GM12878 (cell line): ENCODE measurements around the gene ZNF618. TPM values are rescaled to one million over a fixed set of nuclear protein-coding genes. Genes with fewer than 3 reads are reported as not detected.

Experiments used
- ATAC-seq: fragments of 200-7000 bp; cut with Tn5 transposase; 3 replicates; pipeline ENCODE4 v1.9.1; 2020; ENCODE audit warnings: mild to moderate bottlenecking, moderate library complexity
- BruUV-seq: library from RNA; stranded (reverse); fragments of 400-500 nt; replicated peaks from 2 replicates; lab custom pipeline; 2021; lab: Mats Ljungman, UMichigan
- CTCF ChIA-PET: fragments of 300-600 bp; sonication (Branson Sonifier 250); formaldehyde crosslinking; extraction: SDS; loops from one replicate; lab custom pipeline; 2021; ENCODE audit warnings: inconsistent platforms; lab: Yijun Ruan, JAX
- POLR2A ChIA-PET: fragments of 350-600 bp; formaldehyde crosslinking; extraction: SDS; loops from one replicate; lab custom pipeline; 2021; ENCODE audit warnings: inconsistent platforms; lab: Charles Lee
- RAD21 ChIA-PET: fragments of 300-600 bp; sonication (Branson Sonifier 250); formaldehyde crosslinking; loops from one replicate; lab custom pipeline; 2023; ENCODE audit warnings: antibody characterized with exemption; ENCODE audit not compliant: unreplicated experiment; lab: Charles Lee
- SMC1A ChIA-PET: fragments of 300-600 bp; sonication (Branson Sonifier 250); formaldehyde crosslinking; loops from one replicate; lab custom pipeline; 2023; ENCODE audit not compliant: unreplicated experiment, uncharacterized antibody; lab: Charles Lee
- DNase-seq: peaks from one replicate; pipeline ENCODE4 v3.0.0-alpha.2; 2011; ENCODE audit warnings: low read depth, low spot score
- FAIRE-seq: peaks from 3 replicates; lab custom pipeline; 2011; peaks lifted over from hg19 to GRCh38; lab: Jason Lieb, UNC
- H2AFZ ChIP-seq: 2 replicates; pipeline ENCODE4 v1.6.0; 2011; ENCODE audit warnings: low read depth, low read length, control low read depth; ENCODE audit not compliant: control insufficient read depth
- H3K27ac ChIP-seq: 2 replicates; pipeline ENCODE4 v1.5.1; 2011; ENCODE audit warnings: control low read depth; ENCODE audit not compliant: control insufficient read depth, insufficient read depth
- H3K27me3 ChIP-seq, 2 experiments: replicated peaks in 1 of 2; 2 replicates each; pipeline versions ENCODE4 v1.6.0 to v1.6.1; 2011; ENCODE audit warnings: low read length in 1 of 2; ENCODE audit not compliant: control insufficient read depth in 2 of 2, insufficient read depth in 2 of 2
- H3K36me3 ChIP-seq, 2 experiments: 2 replicates each; pipeline ENCODE4 v1.5.1; 2011; ENCODE audit warnings: low read length in 1 of 2; ENCODE audit not compliant: control insufficient read depth in 2 of 2, insufficient read depth in 2 of 2
- H3K4me1 ChIP-seq: 2 replicates; pipeline ENCODE4 v1.6.1; 2011; ENCODE audit warnings: mild to moderate bottlenecking, low read length, moderate library complexity, mixed read lengths; ENCODE audit not compliant: control insufficient read depth, insufficient read depth
- H3K4me2 ChIP-seq: 2 replicates; pipeline ENCODE4 v1.6.0; 2011; ENCODE audit warnings: control low read depth; ENCODE audit not compliant: control insufficient read depth, insufficient read depth
- H3K4me3 ChIP-seq: fragments of 200-600 bp; sonication (generic); 2 replicates; pipeline ENCODE4 v1.5.1; 2016
- H3K79me2 ChIP-seq: 2 replicates; pipeline ENCODE4 v1.6.0; 2011; ENCODE audit warnings: low read length; ENCODE audit not compliant: control insufficient read depth, insufficient read depth
- H3K9ac ChIP-seq: 2 replicates; pipeline ENCODE4 v1.8.0; 2011; ENCODE audit warnings: low read length, control low read depth, mixed read lengths; ENCODE audit not compliant: control insufficient read depth, insufficient read depth
- H3K9me3 ChIP-seq: replicated peaks from 3 replicates; pipeline ENCODE4 v1.5.1; 2011; ENCODE audit warnings: mild to moderate bottlenecking, low read length; ENCODE audit not compliant: control insufficient read depth, insufficient read depth
- H4K20me1 ChIP-seq: 2 replicates; pipeline ENCODE4 v1.6.0; 2011; ENCODE audit not compliant: control insufficient read depth, insufficient read depth
- BCL11A ChIP-seq: IDR thresholded peaks from 2 replicates; pipeline ENCODE4 v1.6.1; 2011; ENCODE audit warnings: low read depth, low read length
- CEBPB ChIP-seq, 2 experiments: fragments of 150-350 bp in 1 of 2; IDR thresholded peaks; 2 replicates each; pipeline ENCODE4 v1.6.1; 2012 to 2014; ENCODE audit warnings: low read depth in 2 of 2, low read length in 2 of 2, borderline replicate concordance in 1 of 2, inconsistent platforms in 1 of 2
- CREB1 ChIP-seq: IDR thresholded peaks from 2 replicates; pipeline ENCODE4 v1.6.1; 2012; ENCODE audit warnings: low read depth, mild to moderate bottlenecking, inconsistent platforms
- KDM1A ChIP-seq: fragments of 200-600 bp; sonication (generic); IDR thresholded peaks from 2 replicates; pipeline ENCODE4 v1.6.1; 2016; ENCODE audit warnings: borderline replicate concordance
- MEF2A ChIP-seq: IDR thresholded peaks from 2 replicates; pipeline ENCODE4 v1.6.1; 2011; ENCODE audit warnings: low read depth, mild to moderate bottlenecking, low read length, moderate library complexity; ENCODE audit not compliant: insufficient read depth
- NR2F1 ChIP-seq: fragments of 450-650 bp; conservative IDR thresholded peaks from 2 replicates; pipeline ENCODE4 v1.6.1; 2017; ENCODE audit warnings: mild to moderate bottlenecking
- POU2F2 ChIP-seq: IDR thresholded peaks from 3 replicates; pipeline ENCODE4 v1.6.1; 2011; ENCODE audit warnings: low read depth, mild to moderate bottlenecking, low read length, borderline replicate concordance
- RELA ChIP-seq: fragments of 450-650 bp; IDR thresholded peaks from 2 replicates; pipeline ENCODE4 v1.8.0; 2014; ENCODE audit warnings: borderline replicate concordance; ENCODE audit not compliant: partially characterized antibody
- RUNX3 ChIP-seq: IDR thresholded peaks from 2 replicates; pipeline ENCODE4 v1.6.1; 2012; ENCODE audit warnings: low read length, inconsistent platforms
- SMAD1 ChIP-seq: fragments of 450-650 bp; IDR thresholded peaks from 2 replicates; pipeline ENCODE4 v1.6.1; 2018; ENCODE audit warnings: mild to moderate bottlenecking, low read depth; ENCODE audit not compliant: partially characterized antibody
- SMARCA5 ChIP-seq: fragments of 450-650 bp; IDR thresholded peaks from 2 replicates; pipeline ENCODE4 v1.6.1; 2017; ENCODE audit warnings: mild to moderate bottlenecking
- TARDBP ChIP-seq: IDR thresholded peaks from 2 replicates; pipeline ENCODE4 v1.6.1; 2016; ENCODE audit warnings: borderline replicate concordance
- TCF12 ChIP-seq: IDR thresholded peaks from 2 replicates; pipeline ENCODE4 v1.6.1; 2011; ENCODE audit warnings: low read depth, mild to moderate bottlenecking, low read length
- TCF3 ChIP-seq: IDR thresholded peaks from 2 replicates; pipeline ENCODE4 v1.6.1; 2012; ENCODE audit warnings: low read depth, mild to moderate bottlenecking, low read length, borderline replicate concordance; ENCODE audit not compliant: insufficient read depth
- TCF7 ChIP-seq: IDR thresholded peaks from 2 replicates; pipeline ENCODE4 v1.6.1; 2014; ENCODE audit warnings: antibody characterized with exemption, borderline replicate concordance
- YY1 ChIP-seq: IDR thresholded peaks from 2 replicates; pipeline ENCODE4 v1.6.1; 2011; ENCODE audit warnings: low read depth, mild to moderate bottlenecking, low read length
- ZBED1 ChIP-seq: IDR thresholded peaks from 2 replicates; pipeline ENCODE4 v1.6.1; 2016; ENCODE audit warnings: borderline replicate concordance
- ZNF217 ChIP-seq: fragments of 450-650 bp; IDR thresholded peaks from 2 replicates; pipeline ENCODE4 v1.6.1; 2017; ENCODE audit warnings: antibody characterized with exemption, mild to moderate bottlenecking
- ZNF274 ChIP-seq: IDR thresholded peaks from one replicate; pipeline ENCODE4 v1.8.0; 2011; ENCODE audit not compliant: insufficient read length, insufficient read depth
- ZNF622 ChIP-seq: fragments of 450-650 bp; IDR thresholded peaks from 2 replicates; pipeline ENCODE4 v1.6.1; 2017; ENCODE audit warnings: mild to moderate bottlenecking, inconsistent platforms
- ZZZ3 ChIP-seq: IDR thresholded peaks from 2 replicates; pipeline ENCODE4 v1.6.1; 2011; ENCODE audit warnings: low read depth; ENCODE audit not compliant: control insufficient read depth, insufficient read length
- WGBS: methylation state at CpG from one replicate; pipeline ENCODE4 v1.1.6; 2016; ENCODE audit warnings: low lambda C conversion rate; ENCODE audit not compliant: insufficient replicate concordance, insufficient coverage; ENCODE audit errors: missing lambda C conversion rate; 5-methylcytosine and 5-hydroxymethylcytosine counted together
- in situ Hi-C: fragments of 300-500 bp; cut with MboI; formaldehyde crosslinking; loops from 9 replicates; pipeline ENCODE4 v1.14.3; 2018; ENCODE audit warnings: mixed read lengths
- intact Hi-C: fragments of 100-400 bp; cut with micrococcal nuclease; formaldehyde crosslinking; loops from one replicate; pipeline ENCODE4 v1.14.2; 2022; ENCODE audit not compliant: unreplicated experiment
- polyA plus RNA-seq, 11 experiments: library from polyadenylated mRNA; depleted of rRNA in 4 of 11; unstranded in 6 of 11; stranded (reverse) in 5 of 11; fragments of >200 nt; fragmentation: Nextera tagmentation in 4 of 11; fragmentation: Illumina TruSeq in 1 of 11; extraction: Ambion mirVana in 4 of 11; extraction: Trizol in 1 of 11; gene quantifications; 1 replicate in 1 of 11; 2 replicates in 10 of 11; pipeline versions ENCODE4 v1.2.1 to v1.2.3, GENCODE V29; 2011 to 2016; ENCODE audit warnings: inconsistent platforms in 2 of 11, missing spikeins in 2 of 11, low read depth in 1 of 11
- total RNA-seq, 4 experiments: library from RNA; depleted of rRNA in 3 of 4; stranded (reverse); fragments of >200 nt in 3 of 4; fragmentation: Illumina TruSeq in 1 of 4; extraction: Trizol in 1 of 4; gene quantifications; 2 replicates each; pipeline versions ENCODE4 v1.2.1 to v1.2.3, GENCODE V29; 2013 to 2021
- TF ChIP-seq, protein P1 (sequence below): IDR thresholded peaks from 2 replicates; pipeline ENCODE4 v1.6.1; 2012; ENCODE audit warnings: low read depth, low read length, improper control_type of control experiment

Gene ZNF618
- total and polyA plus RNA-seq, 10 of the 15 experiments (the other 5 are each of a cell fraction or from before 2014, with no cell fraction given): 0.01 to 0.24 (median 0.06) TPM; not detected in 2

DNA sequence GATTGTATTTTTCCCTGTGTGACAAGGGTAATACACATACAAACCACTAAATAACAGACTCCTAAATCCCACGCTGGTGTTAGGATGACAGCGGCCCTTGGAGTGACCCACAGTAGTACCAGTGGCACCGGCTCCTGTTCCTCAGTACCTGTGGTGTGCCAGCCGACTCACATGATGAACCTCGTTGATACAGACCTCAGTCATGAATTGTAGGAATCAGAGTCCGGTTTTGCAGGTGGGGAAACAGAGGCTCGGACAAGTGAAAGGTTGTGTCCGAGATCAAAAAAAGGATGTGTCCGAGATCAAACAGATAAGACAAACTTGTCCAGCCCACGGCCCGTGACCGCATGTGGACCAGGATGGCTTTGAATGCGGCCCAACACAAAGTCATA is 124.0 kb downstream of the ZNF618 start (continued):
- TF ChIP-seq POU2F2 (no peak), ZZZ3 (no peak), YY1 (no peak), RUNX3 (no peak), TCF3 (no peak), ZNF274 (no peak), ZNF217 (no peak), NR2F1 (no peak), CEBPB (IDR thresholded peaks at IDR 0.05; ENCODE audit: borderline replicate concordance in 1 of 2, low read depth in 2 of 2, low read length in 2 of 2) (no peak), TCF12 (no peak)

DNA sequence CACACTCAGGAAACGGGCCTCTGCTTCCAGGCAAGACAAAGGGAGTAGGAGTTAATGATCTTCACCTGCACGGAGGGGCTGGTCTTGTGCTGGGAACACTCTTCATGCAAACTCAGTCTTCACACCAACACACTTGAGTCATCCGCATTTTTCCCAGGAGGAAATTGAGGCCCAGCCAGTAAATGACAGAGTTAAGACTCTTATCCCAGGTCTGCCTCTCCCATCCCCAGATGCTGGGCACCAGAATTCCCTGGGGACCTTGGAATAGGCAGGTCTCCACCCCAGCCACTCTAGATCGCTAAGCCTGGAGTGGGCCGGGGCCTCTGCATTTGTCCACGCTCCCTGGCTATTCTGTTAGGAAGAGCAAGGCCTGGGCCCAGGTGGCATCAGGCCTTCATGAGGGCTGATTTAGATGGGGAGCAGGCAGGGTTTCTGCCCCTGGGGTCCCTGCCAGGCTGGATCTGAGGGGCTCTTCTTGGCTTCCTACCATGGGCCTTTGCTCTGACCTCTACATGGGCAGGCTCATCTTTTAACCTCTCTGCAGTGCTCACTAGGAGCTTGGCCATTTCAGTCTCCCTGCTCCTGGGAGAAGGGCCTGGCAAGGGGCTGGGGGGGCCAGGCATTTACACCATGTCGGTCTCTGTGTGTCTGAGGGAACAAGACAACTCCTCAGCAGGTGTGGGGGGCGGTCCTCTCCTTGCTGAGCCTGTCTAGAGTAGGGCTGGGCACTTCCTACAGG is 124.7 kb downstream of the ZNF618 start:
- FAIRE-seq: no peak
- Histone ChIP-seq H3K4me1 (no peaks in the 10 kb centered on the region), H3K36me3 (no peaks in the 10 kb centered on the region), H3K9ac (no peak overlapping the region), H3K9me3 (no peaks in the 10 kb centered on the region), H4K20me1 (no peaks in the 10 kb centered on the region), H3K27me3 (peaks cover 0 to 2% of the 10 kb centered on the region in 2 experiments; a peak in 1 of 4 replicates), H3K27ac (no peak overlapping the region), H3K4me2 (no peak overlapping the region), H2AFZ (no peak overlapping the region), H3K79me2 (no peaks in the 10 kb centered on the region), H3K4me3 (no peak overlapping the region)
- ATAC-seq: no peak
- 47% methylated on average over 7 of the region's 8 CpGs for WGBS
- SMC1A ChIA-PET: no interaction called here
- no peak for DNase-seq
- RAD21 ChIA-PET: no interaction called here
- CTCF ChIA-PET: no interaction called here
- POLR2A ChIA-PET: no interaction called here
- TF ChIP-seq ZNF274: no peak
- TF ChIP-seq MEF2A: no peak
- no peak for TF ChIP-seq KDM1A
- TF ChIP-seq SMARCA5: no peak
- TF ChIP-seq ZBED1: no peak
- no peak for TF ChIP-seq BCL11A
- TF ChIP-seq CREB1: no peak
- TF ChIP-seq TCF7: no peak
- TF ChIP-seq, protein P1, sequence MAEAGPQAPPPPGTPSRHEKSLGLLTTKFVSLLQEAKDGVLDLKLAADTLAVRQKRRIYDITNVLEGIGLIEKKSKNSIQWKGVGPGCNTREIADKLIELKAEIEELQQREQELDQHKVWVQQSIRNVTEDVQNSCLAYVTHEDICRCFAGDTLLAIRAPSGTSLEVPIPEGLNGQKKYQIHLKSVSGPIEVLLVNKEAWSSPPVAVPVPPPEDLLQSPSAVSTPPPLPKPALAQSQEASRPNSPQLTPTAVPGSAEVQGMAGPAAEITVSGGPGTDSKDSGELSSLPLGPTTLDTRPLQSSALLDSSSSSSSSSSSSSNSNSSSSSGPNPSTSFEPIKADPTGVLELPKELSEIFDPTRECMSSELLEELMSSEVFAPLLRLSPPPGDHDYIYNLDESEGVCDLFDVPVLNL: no peak
- no peak for TF ChIP-seq RELA
- TF ChIP-seq ZNF622: no peak
- TF ChIP-seq SMAD1: no peak
- no peak for TF ChIP-seq TARDBP
- TF ChIP-seq NR2F1: no peak
- in situ Hi-C loops (loop anchor here (10.0 kb wide), 1 partner anchor 56 kb away; no protein-coding TSS in a partner anchor), intact Hi-C loops (no loop called here)
- no TSS peak for BruUV-seq
